ENCODE data around the gene SESN2. TPM values are rescaled to one million over a fixed set of nuclear protein-coding genes. Genes with fewer than 3 reads are reported as not detected.

SESN2 gene
- total and polyA plus RNA-seq, 2 donors (not counting 1 experiment from before 2014, with no cell fraction given), result 4.5 to 5.4 TPM

DNA sequence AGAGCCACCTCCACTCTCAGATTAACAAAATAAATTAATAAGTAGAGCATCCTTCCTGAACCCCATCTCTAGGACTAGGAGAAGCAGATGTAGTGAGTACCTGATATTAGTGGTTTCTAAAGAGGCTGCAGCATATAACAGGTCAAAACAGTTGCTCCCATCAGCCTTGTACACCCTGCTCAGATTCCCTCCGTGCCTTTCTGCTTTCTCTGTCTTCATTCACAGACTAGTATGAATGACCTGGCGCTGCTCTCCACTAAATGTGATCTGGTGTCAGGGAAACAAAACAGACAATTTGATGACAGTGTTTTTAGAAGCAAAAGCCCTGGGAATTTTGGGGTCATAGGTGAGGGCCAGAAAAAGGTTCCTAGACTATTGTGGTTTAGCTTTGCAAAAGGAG lies 8.3 kb downstream of the SESN2 start:
- Histone ChIP-seq H3K36me3 (replicated peaks in 1 of 2; ENCODE audit: control extremely low read depth in 1 of 2, control insufficient read depth in 1 of 2, extremely low read depth in 1 of 2, insufficient read depth in 2 of 2, low read length in 1 of 2) (peaks cover 3 to 5% of the 10 kb centered on the region in 2 experiments), H2AFZ (ENCODE audit: insufficient read depth, low read depth, low read length, poor library complexity, severe bottlenecking) (no peak overlapping the region), H3K79me2 (ENCODE audit: control insufficient read depth, insufficient read depth, low read length) (peaks cover 21% of the 10 kb centered on the region), H3K27me3 (replicated peaks in 1 of 4; ENCODE audit: control extremely low read depth in 1 of 4, control insufficient read depth in 3 of 4, insufficient read depth in 4 of 4, low read length in 3 of 4) (no peaks in the 10 kb centered on the region), H4K20me1 (ENCODE audit: control insufficient read depth, insufficient read depth, low read length, poor library complexity, severe bottlenecking) (peaks cover 8% of the 10 kb centered on the region), H3K4me3 (ENCODE audit: control extremely low read depth in 1 of 5, extremely low read depth in 1 of 5, insufficient read depth in 1 of 5, low read depth in 2 of 5, low read length in 4 of 5) (no peak overlapping the region), H3K4me2 (replicated peaks; ENCODE audit: low read depth, low read length, poor library complexity, severe bottlenecking) (no peak overlapping the region), H3K4me1 (ENCODE audit: control insufficient read depth in 2 of 2, insufficient read depth in 2 of 2, low read length in 2 of 2) (no peaks in the 10 kb centered on the region), H3K9me3 (ENCODE audit: control extremely low read depth in 1 of 3, control insufficient read depth in 2 of 3, insufficient read depth in 1 of 3, low read length in 2 of 3) (no peaks in the 10 kb centered on the region), H3K27ac (ENCODE audit: low read length in 2 of 2) (no peak overlapping the region), H3K9ac (ENCODE audit: low read length) (no peak overlapping the region)
- ATAC-seq (ENCODE audit: low read depth), result no peak
- ChIA-PET CTCF (no interaction called here), POLR2A (no interaction called here)
- no peaks in the 10 kb centered on the region for H3K27me3 Mint-ChIP-seq
- H3K27ac Mint-ChIP-seq, result no peak overlapping the region
- 100% methylated on average over 1 of the region's 2 CpGs for WGBS (ENCODE audit: insufficient coverage)
- no peaks in the 10 kb centered on the region for H3K4me1 Mint-ChIP-seq
- no peak overlapping the region for H3K4me3 Mint-ChIP-seq
- no peak for DNase-seq
- TF ChIP-seq EZH2 (IDR thresholded peaks at IDR 0.05; ENCODE audit: borderline replicate concordance, insufficient read depth, low read depth, low read length, poor library complexity, severe bottlenecking) (no peak), CTCF (IDR thresholded peaks at IDR 0.05) (no peak)
- no peaks in the 10 kb centered on the region for H3K9me3 Mint-ChIP-seq (ENCODE audit: insufficient read depth)
- intact Hi-C loops (cut with micrococcal nuclease), result no loop called here

DNA sequence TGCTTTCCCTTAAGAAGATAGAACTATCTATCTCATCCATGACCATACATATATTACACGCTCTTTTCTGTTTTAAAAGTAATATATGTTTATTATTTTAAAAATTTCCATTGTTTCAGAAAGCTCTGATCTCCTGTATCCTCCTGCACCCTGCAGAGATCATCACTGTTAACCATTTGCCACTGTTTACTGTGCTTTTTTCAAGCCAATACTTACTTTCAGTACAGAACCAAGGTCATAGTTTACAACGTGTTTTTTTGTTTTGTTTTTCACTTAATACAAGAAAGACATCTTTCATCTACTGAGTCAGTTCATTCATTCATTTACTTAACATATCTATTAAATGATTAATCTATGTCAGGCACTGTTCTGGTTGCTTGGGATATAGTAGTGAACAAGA lies 10.2 kb downstream of the SESN2 start:
- H3K4me3 ChIP-seq (ENCODE audit: control extremely low read depth in 1 of 5, extremely low read depth in 1 of 5, insufficient read depth in 1 of 5, low read depth in 2 of 5, low read length in 4 of 5), result no peak overlapping the region
- Mint-ChIP-seq H3K27ac (no peak overlapping the region), H3K9me3 (ENCODE audit: insufficient read depth) (no peaks in the 10 kb centered on the region), H3K4me1 (no peaks in the 10 kb centered on the region), H3K27me3 (no peaks in the 10 kb centered on the region), H3K4me3 (no peak overlapping the region)
- H3K79me2 ChIP-seq (ENCODE audit: control insufficient read depth, insufficient read depth, low read length), result peaks cover 9% of the 10 kb centered on the region
- ChIA-PET POLR2A (no interaction called here), CTCF (interaction anchor here (0.8 kb wide), 1 partner anchor 30 kb away, joined by 3 read pairs; no protein-coding TSS in a partner anchor)
- no peaks in the 10 kb centered on the region for H3K9me3 ChIP-seq (ENCODE audit: control extremely low read depth in 1 of 3, control insufficient read depth in 2 of 3, insufficient read depth in 1 of 3, low read length in 2 of 3)
- ATAC-seq (ENCODE audit: low read depth), result no peak
- H2AFZ ChIP-seq (ENCODE audit: insufficient read depth, low read depth, low read length, poor library complexity, severe bottlenecking), result no peak overlapping the region
- DNase-seq, result no peak
- H3K4me1 ChIP-seq (ENCODE audit: control insufficient read depth in 2 of 2, insufficient read depth in 2 of 2, low read length in 2 of 2), result no peaks in the 10 kb centered on the region
- no peak overlapping the region for H3K27ac ChIP-seq (ENCODE audit: low read length in 2 of 2)
- intact Hi-C loops (cut with micrococcal nuclease), result no loop called here
- TF ChIP-seq EZH2 (IDR thresholded peaks at IDR 0.05; ENCODE audit: borderline replicate concordance, insufficient read depth, low read depth, low read length, poor library complexity, severe bottlenecking), result no peak
- no peak for TF ChIP-seq CTCF (IDR thresholded peaks at IDR 0.05)
- H4K20me1 ChIP-seq (ENCODE audit: control insufficient read depth, insufficient read depth, low read length, poor library complexity, severe bottlenecking), result peaks cover 8% of the 10 kb centered on the region
- H3K36me3 ChIP-seq (replicated peaks in 1 of 2; ENCODE audit: control extremely low read depth in 1 of 2, control insufficient read depth in 1 of 2, extremely low read depth in 1 of 2, insufficient read depth in 2 of 2, low read length in 1 of 2), result peaks cover 7 to 24% of the 10 kb centered on the region in 2 experiments
- no CpG with 5 or more reads among the region's 2 CpGs for WGBS (ENCODE audit: insufficient coverage)
- no peaks in the 10 kb centered on the region for H3K27me3 ChIP-seq (replicated peaks in 1 of 4; ENCODE audit: control extremely low read depth in 1 of 4, control insufficient read depth in 3 of 4, insufficient read depth in 4 of 4, low read length in 3 of 4)
- H3K4me2 ChIP-seq (replicated peaks; ENCODE audit: low read depth, low read length, poor library complexity, severe bottlenecking), result no peak overlapping the region
- no peak overlapping the region for H3K9ac ChIP-seq (ENCODE audit: low read length)
